Osteoblast (primary cell): ENCODE measurements around the gene IQCK. TPM values are rescaled to one million over a fixed set of nuclear protein-coding genes. Genes with fewer than 3 reads are reported as not detected.

Source experiments
- DNase-seq: peaks from one replicate; pipeline ENCODE4 v3.0.0; 2011; ENCODE audit warnings: low spot score, mixed read lengths; ENCODE audit not compliant: insufficient read length; ENCODE audit errors: missing footprints
- H2AFZ ChIP-seq: 2 replicates; pipeline ENCODE4 v1.6.0; 2011; ENCODE audit warnings: mild to moderate bottlenecking, low read length
- H3K27ac ChIP-seq: 2 replicates; pipeline ENCODE4 v1.5.1; 2011; ENCODE audit warnings: mild to moderate bottlenecking, low read depth, low read length, moderate library complexity
- H3K27me3 ChIP-seq: 2 replicates; pipeline ENCODE4 v1.6.0; 2012; ENCODE audit warnings: mild to moderate bottlenecking, control low read depth, inconsistent platforms, low read length, moderate library complexity; ENCODE audit not compliant: insufficient read depth
- H3K36me3 ChIP-seq: 2 replicates; pipeline ENCODE4 v1.5.1; 2011; ENCODE audit warnings: mild to moderate bottlenecking, low read length, control low read depth, moderate library complexity; ENCODE audit not compliant: insufficient read depth
- H3K4me1 ChIP-seq: 2 replicates; pipeline ENCODE4 v1.5.1; 2011; ENCODE audit warnings: mild to moderate bottlenecking, low read length, control low read depth, moderate library complexity; ENCODE audit not compliant: insufficient read depth
- H3K4me2 ChIP-seq: 2 replicates; pipeline ENCODE4 v1.6.0; 2011; ENCODE audit warnings: mild to moderate bottlenecking, low read length; ENCODE audit not compliant: insufficient read depth
- H3K4me3 ChIP-seq: fragments of 200-600 bp; sonication (generic); 3 replicates; pipeline ENCODE4 v1.5.1; 2012; ENCODE audit warnings: mild to moderate bottlenecking, low read length, inconsistent platforms; ENCODE audit not compliant: insufficient read depth
- H3K79me2 ChIP-seq: 2 replicates; pipeline ENCODE4 v1.6.0; 2012; ENCODE audit warnings: mild to moderate bottlenecking, low read length, control low read depth, inconsistent platforms; ENCODE audit not compliant: insufficient read depth
- H3K9me3 ChIP-seq: 2 replicates; pipeline ENCODE4 v1.5.1; 2011; ENCODE audit warnings: low read depth, low read length, control low read depth
- H4K20me1 ChIP-seq: 2 replicates; pipeline ENCODE4 v1.6.0; 2012; ENCODE audit warnings: mild to moderate bottlenecking, low read length, control low read depth; ENCODE audit not compliant: insufficient read depth
- CTCF ChIP-seq: IDR thresholded peaks from 2 replicates; pipeline ENCODE4 v1.5.1; 2011; ENCODE audit warnings: mild to moderate bottlenecking, low read depth, low read length, moderate library complexity; ENCODE audit errors: extremely low read depth
- total RNA-seq: library from RNA; depleted of rRNA; stranded (reverse); fragments of >200 nt; gene quantifications from 2 replicates; pipeline ENCODE4 v1.2.3, GENCODE V29; 2012

The IQCK gene
- total RNA-seq, 1 donor: 8.7 TPM

GRCh38 chr16:19860166-19861041, 142.3 kb downstream of the IQCK start:
- H3K4me2 ChIP-seq: peak overlapping the region; percentile 71
- peak; percentile 93 for DNase-seq
- no peak overlapping the region for H2AFZ ChIP-seq
- H3K9me3 ChIP-seq: no peaks in the 10 kb centered on the region
- H3K36me3 ChIP-seq: no peaks in the 10 kb centered on the region
- no peaks in the 10 kb centered on the region for H3K27me3 ChIP-seq
- no peaks in the 10 kb centered on the region for H4K20me1 ChIP-seq
- peaks cover 7% of the 10 kb centered on the region for H3K4me1 ChIP-seq
- H3K79me2 ChIP-seq: no peaks in the 10 kb centered on the region
- no peak overlapping the region for H3K27ac ChIP-seq
- peak overlapping the region; percentile 11 for H3K4me3 ChIP-seq
- no peak for TF ChIP-seq CTCF

- H3K27ac ChIP-seq: no peak overlapping the region
- no peak overlapping the region for H2AFZ ChIP-seq
- H3K4me3 ChIP-seq: no peak overlapping the region
- H4K20me1 ChIP-seq: no peaks in the 10 kb centered on the region
- peak overlapping the region; percentile 71 for H3K4me2 ChIP-seq
- peaks cover 7% of the 10 kb centered on the region for H3K4me1 ChIP-seq
- H3K79me2 ChIP-seq: no peaks in the 10 kb centered on the region
- DNase-seq: no peak
- no peaks in the 10 kb centered on the region for H3K36me3 ChIP-seq
- no peaks in the 10 kb centered on the region for H3K27me3 ChIP-seq
- TF ChIP-seq CTCF: no peak
- no peaks in the 10 kb centered on the region for H3K9me3 ChIP-seq
Observed at GRCh38 chr16:19861133-19861532, 143.1 kb downstream of the IQCK start.

GRCh38 chr16:19861811-19862327, 143.8 kb downstream of the IQCK start:
- peak overlapping the region; percentile 18 for H3K4me2 ChIP-seq
- TF ChIP-seq CTCF: no peak

GRCh38 chr16:19863990-19864389, 145.9 kb downstream of the IQCK start:
- Histone ChIP-seq H3K79me2 (no peaks in the 10 kb centered on the region), H3K9me3 (no peaks in the 10 kb centered on the region), H3K4me2 (no peak overlapping the region), H3K36me3 (no peaks in the 10 kb centered on the region), H2AFZ (no peak overlapping the region), H3K4me3 (no peak overlapping the region), H3K27ac (no peak overlapping the region), H3K4me1 (peaks cover 7% of the 10 kb centered on the region), H4K20me1 (no peaks in the 10 kb centered on the region), H3K27me3 (no peaks in the 10 kb centered on the region)
- no peak for TF ChIP-seq CTCF
- DNase-seq: no peak

More at GRCh38 chr16:19861811-19862327, 143.8 kb downstream of the IQCK start:
- H3K4me3 ChIP-seq: no peak overlapping the region
- H3K27ac ChIP-seq: no peak overlapping the region
- no peaks in the 10 kb centered on the region for H3K79me2 ChIP-seq
- H3K4me1 ChIP-seq: peaks cover 7% of the 10 kb centered on the region
- H2AFZ ChIP-seq: peak overlapping the region; percentile 20
- no peaks in the 10 kb centered on the region for H3K9me3 ChIP-seq
- DNase-seq: no peak
- no peaks in the 10 kb centered on the region for H3K27me3 ChIP-seq
- no peaks in the 10 kb centered on the region for H3K36me3 ChIP-seq
- H4K20me1 ChIP-seq: no peaks in the 10 kb centered on the region
